ENCODE measurements around the gene NPDC1. TPM values are rescaled to one million over a fixed set of nuclear protein-coding genes. Genes with fewer than 3 reads are reported as not detected.

The NPDC1 gene
- total and polyA plus RNA-seq, 4 donors: 2.7 to 14.5 (median 7.3) TPM

DNA sequence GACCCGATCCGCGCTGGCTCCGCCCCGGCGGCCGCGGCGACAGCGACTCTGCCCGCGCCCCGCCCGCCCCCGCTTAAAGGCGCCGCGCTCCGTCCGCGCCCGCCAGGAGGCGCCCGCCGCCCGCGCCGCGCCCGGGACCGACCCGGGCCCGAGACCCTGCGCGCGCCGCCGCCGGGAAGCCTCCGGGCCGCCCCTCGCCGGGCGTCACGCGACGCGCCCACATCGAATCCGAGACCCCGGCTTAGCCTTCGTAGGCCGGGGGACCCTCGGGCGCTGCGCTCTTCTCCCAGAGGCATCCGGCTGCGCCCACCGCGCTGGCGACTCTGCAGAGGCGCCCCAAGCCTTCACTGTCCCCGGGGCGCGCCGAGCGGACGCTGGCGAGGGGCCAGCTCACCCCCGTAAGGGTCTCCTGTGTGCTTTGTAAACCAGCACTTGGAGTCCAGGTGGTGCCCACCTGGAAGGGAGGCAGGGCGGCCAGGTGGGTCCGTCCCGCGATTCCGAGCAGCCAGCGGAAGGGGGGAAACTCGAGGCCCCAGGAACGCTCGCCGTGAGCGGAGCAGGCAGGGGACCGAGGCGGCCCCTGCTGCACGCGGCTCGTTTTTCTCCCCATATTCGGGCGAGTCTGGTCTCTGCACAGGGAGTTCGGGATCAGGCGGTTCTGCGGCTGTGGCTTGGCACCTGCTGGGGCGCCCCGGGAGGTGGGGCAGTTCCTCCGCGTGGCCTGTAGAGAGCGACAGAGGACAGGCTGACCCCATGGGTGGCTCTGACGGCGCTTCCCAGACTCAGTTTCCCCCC is 17.5 kb downstream of the NPDC1 start:
- Histone ChIP-seq H3K36me3 (ENCODE audit: control insufficient read depth in 4 of 4, insufficient read depth in 3 of 4, low read depth in 1 of 4, low read length in 3 of 4) (no peaks in the 10 kb centered on the region), H3K9ac (ENCODE audit: low read depth in 1 of 2, low read length in 2 of 2) (peak overlapping the region; percentile 23 to 55), H3K27me3 (ENCODE audit: control insufficient read depth in 4 of 4, insufficient read depth in 4 of 4, low read length in 3 of 4) (no peaks in the 10 kb centered on the region), H3K9me3 (ENCODE audit: control insufficient read depth in 4 of 4, low read length in 3 of 4) (no peaks in the 10 kb centered on the region), H3K4me3 (ENCODE audit: low read depth in 1 of 3, low read length in 3 of 3) (peak overlapping the region in 2 of 3 donors; percentile 53 to 72), H3K27ac (ENCODE audit: low read depth in 1 of 2, low read length in 2 of 2) (peak overlapping the region in 1 of 2 donors; percentile 25), H3K4me1 (ENCODE audit: control insufficient read depth in 4 of 4, insufficient read depth in 4 of 4, low read length in 3 of 4) (peaks cover 33 to 58% (median 42%) of the 10 kb centered on the region in 4 donors)
- TF ChIP-seq RAD21 (IDR thresholded peaks at IDR 0.05) (peak in 1 of 2 donors; percentile 18), CTCF (IDR thresholded peaks at IDR 0.05; ENCODE audit: low read depth, low read length, missing input control) (peak; percentile 51), TAF1 (conservative IDR thresholded peaks at IDR 0.05) (no peak), RXRA (IDR thresholded peaks at IDR 0.05) (no peak)
- DNase-seq (ENCODE audit: low spot score): peak; percentile 71
- WGBS: under 1% methylated on average over 98 of the region's 98 CpGs

- Histone ChIP-seq H3K4me3 (ENCODE audit: low read depth in 1 of 3, low read length in 3 of 3) (peak within 1 kb of the TSS; percentile 46 to 72 (median 58)), H3K27ac (ENCODE audit: low read depth in 1 of 2, low read length in 2 of 2) (peak within 1 kb of the TSS; percentile 43 to 71), H3K9ac (ENCODE audit: low read depth in 1 of 2, low read length in 2 of 2) (peak within 1 kb of the TSS; percentile 23 to 55), H3K36me3 (ENCODE audit: control insufficient read depth in 4 of 4, insufficient read depth in 3 of 4, low read depth in 1 of 4, low read length in 3 of 4) (no peaks in the 10 kb centered on the region), H3K27me3 (ENCODE audit: control insufficient read depth in 4 of 4, insufficient read depth in 4 of 4, low read length in 3 of 4) (no peaks in the 10 kb centered on the region), H3K4me1 (ENCODE audit: control insufficient read depth in 4 of 4, insufficient read depth in 4 of 4, low read length in 3 of 4) (peaks cover 39 to 66% (median 50%) of the 10 kb centered on the region in 4 donors), H3K9me3 (ENCODE audit: control insufficient read depth in 4 of 4, low read length in 3 of 4) (no peaks in the 10 kb centered on the region)
- no peak for TF ChIP-seq CTCF (IDR thresholded peaks at IDR 0.05; ENCODE audit: low read depth, low read length, missing input control)
- TF ChIP-seq HNF4G (IDR thresholded peaks at IDR 0.05): no peak
- TF ChIP-seq JUND (IDR thresholded peaks at IDR 0.05): no peak
- TF ChIP-seq ZBTB33 (IDR thresholded peaks at IDR 0.05): no peak
- no peak for TF ChIP-seq EGR1 (IDR thresholded peaks at IDR 0.05; ENCODE audit: low read depth in 2 of 2)
- TF ChIP-seq SP1 (IDR thresholded peaks at IDR 0.05): no peak
- TF ChIP-seq TAF1 (conservative IDR thresholded peaks at IDR 0.05): no peak
- TF ChIP-seq, protein P1, sequence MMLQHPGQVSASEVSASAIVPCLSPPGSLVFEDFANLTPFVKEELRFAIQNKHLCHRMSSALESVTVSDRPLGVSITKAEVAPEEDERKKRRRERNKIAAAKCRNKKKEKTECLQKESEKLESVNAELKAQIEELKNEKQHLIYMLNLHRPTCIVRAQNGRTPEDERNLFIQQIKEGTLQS (IDR thresholded peaks at IDR 0.05): no peak
- no peak for TF ChIP-seq YY1 (IDR thresholded peaks at IDR 0.05)
- DNase-seq (ENCODE audit: low spot score): no peak
- 2% methylated on average over 95 of the region's 95 CpGs for WGBS
Measured at GRCh38 chr9:137027369-137028262, 18.4 kb downstream of the NPDC1 start, which contains the start of gene ABCA2. Gene ABCA2 (minus strand): TSS chr9:137028237. CDS start chr9:137028140, 97 bp downstream.
